ENCODE data around the gene CISTR.

CISTR gene

DNA sequence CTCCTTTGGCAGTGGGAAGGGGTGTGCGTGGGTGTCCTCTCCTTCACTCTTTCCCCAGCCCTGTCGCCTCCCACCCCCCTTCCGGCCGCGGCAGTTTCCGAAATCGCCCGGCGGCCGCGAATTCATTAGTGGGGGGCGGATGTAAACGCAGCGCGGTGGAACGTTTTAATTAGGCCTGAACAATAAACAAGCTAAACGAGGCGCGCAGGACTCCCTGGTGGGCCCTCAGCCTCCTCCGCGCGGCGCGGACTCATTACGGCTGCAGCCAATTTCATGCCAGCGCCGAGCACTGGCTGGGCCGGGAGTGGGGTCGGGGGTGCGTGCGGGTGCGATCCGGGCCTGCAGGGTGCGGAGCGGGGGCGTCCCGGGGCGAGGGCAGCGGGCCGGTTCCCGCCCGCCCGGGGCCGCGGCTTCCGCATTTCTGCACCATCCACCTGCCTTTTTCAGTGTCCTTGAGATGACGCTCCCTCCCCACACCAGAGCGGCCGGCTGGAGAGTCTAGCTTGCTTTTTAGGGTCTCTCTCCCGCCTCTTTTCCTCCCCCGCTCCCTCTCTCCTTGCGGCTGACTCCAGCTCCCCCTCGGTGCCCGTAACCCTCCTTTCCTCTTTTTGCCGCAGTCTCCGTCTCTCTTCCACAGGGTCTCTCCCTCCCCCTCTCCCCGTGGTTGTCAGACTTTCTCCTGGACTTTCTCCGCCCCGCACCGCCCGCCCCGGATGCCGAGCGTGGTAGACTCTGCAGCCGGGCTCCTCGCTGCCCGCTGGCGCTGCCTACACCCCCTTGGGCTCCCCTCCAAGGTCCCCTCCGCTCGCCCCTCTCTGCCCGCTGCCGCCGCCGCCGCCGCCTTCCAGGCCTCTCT, at the start of gene CISTR:
TSS of gene CISTR (minus strand) at position 644 of the 856 bp plus-strand sequence.
- TF ChIP-seq CTCF (IDR thresholded peaks at IDR 0.05), result no peak
- Histone ChIP-seq H3K27ac (no peak within 1 kb of the TSS), H3K36me3 (no peaks in the 10 kb centered on the region), H3K9me3 (no peaks in the 10 kb centered on the region), H3K4me3 (peak within 1 kb of the TSS; percentile 50 to 61), H3K4me1 (peaks cover 0 to 22% (median 17%) of the 10 kb centered on the region in 4 donors), H3K27me3 (peaks cover 0 to 58% of the 10 kb centered on the region in 2 donors)
- DNase-seq, result peak in 1 of 2 donors; percentile 63
- intact Hi-C loops (cut with DNase I; ENCODE audit: low total_unique reads), result no loop called here

- Histone ChIP-seq H3K4me3 (no peak overlapping the region), H3K27ac (no peak overlapping the region), H3K27me3 (peaks cover 0 to 53% of the 10 kb centered on the region in 2 donors), H3K36me3 (no peaks in the 10 kb centered on the region), H3K4me1 (no peaks in the 10 kb centered on the region), H3K9me3 (no peaks in the 10 kb centered on the region)
- DNase-seq, result no peak
- intact Hi-C loops (cut with DNase I; ENCODE audit: low total_unique reads), result no loop called here
- TF ChIP-seq CTCF (IDR thresholded peaks at IDR 0.05), result no peak
These were observed 46.8 kb upstream of the CISTR start for GRCh38 chr12:53798575-53798974.

DNA sequence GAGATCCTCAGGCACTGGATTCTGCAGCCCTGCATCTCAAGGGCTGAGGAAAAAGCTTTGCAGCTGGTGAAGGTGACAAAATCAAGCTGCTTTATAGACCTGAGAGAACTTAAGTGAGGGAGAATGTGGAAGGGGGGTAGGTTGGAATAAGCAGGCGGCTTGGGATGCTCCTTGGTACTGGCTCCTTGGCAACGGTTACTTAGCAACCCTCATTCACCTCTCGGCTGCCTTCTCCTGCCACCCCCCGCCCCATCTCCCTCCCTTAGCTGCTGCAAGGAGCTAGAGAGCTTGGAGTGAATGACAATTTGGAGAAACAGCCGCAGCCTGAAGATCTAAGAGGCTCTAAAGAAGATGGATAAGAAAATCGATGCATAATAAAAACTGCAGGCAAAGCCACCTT, 44.1 kb upstream of the CISTR start:
- H3K36me3 ChIP-seq, result no peaks in the 10 kb centered on the region
- no peak overlapping the region for H3K4me3 ChIP-seq
- no peaks in the 10 kb centered on the region for H3K9me3 ChIP-seq
- peaks cover 0 to 32% of the 10 kb centered on the region in 2 donors for H3K27me3 ChIP-seq
- intact Hi-C loops (cut with DNase I; ENCODE audit: low total_unique reads), result no loop called here
- no peak for DNase-seq
- no peaks in the 10 kb centered on the region for H3K4me1 ChIP-seq
- H3K27ac ChIP-seq, result no peak overlapping the region
- TF ChIP-seq CTCF (IDR thresholded peaks at IDR 0.05), result no peak

DNA sequence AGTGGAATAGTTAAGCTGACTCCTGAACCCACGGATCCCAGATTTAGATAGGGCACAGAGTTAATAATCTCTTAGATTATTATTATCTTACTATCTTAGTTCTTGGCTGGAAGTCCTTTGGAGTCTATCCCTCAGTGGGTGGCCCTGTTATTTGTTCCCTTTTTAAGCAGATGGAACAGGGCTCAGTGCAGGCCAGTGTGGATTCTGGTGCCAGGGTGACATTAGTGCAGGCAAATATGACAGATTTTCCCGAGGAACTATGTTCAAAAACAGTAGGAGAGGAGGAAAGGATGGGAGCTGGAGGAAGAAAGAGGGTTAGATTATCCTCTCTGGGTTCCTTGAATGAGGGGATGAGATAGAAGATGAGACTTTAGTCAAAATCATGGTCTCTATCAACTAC, 41.4 kb upstream of the CISTR start:
- DNase-seq, result no peak
- no peak overlapping the region for H3K4me3 ChIP-seq
- intact Hi-C loops (cut with DNase I; ENCODE audit: low total_unique reads), result no loop called here
- no peaks in the 10 kb centered on the region for H3K4me1 ChIP-seq
- TF ChIP-seq CTCF (IDR thresholded peaks at IDR 0.05), result no peak
- no peaks in the 10 kb centered on the region for H3K36me3 ChIP-seq
- no peak overlapping the region for H3K27ac ChIP-seq
- H3K27me3 ChIP-seq, result peaks cover 0 to 37% of the 10 kb centered on the region in 2 donors
- H3K9me3 ChIP-seq, result no peaks in the 10 kb centered on the region

- Histone ChIP-seq H3K27ac (no peak overlapping the region), H3K4me1 (no peaks in the 10 kb centered on the region), H3K9me3 (no peaks in the 10 kb centered on the region), H3K27me3 (peaks cover 0 to 32% of the 10 kb centered on the region in 2 donors), H3K4me3 (no peak overlapping the region), H3K36me3 (no peaks in the 10 kb centered on the region)
- no peak for DNase-seq
- intact Hi-C loops (cut with DNase I; ENCODE audit: low total_unique reads), result no loop called here
- peak; percentile 40 to 58 for TF ChIP-seq CTCF (IDR thresholded peaks at IDR 0.05)
These were observed 40.1 kb upstream of the CISTR start for GRCh38 chr12:53791735-53792326.
